ENCODE data around the gene TPCN1.
A peak's percentile ranks its signal among the peaks of the same experiment; 100 is the strongest.

Gene TPCN1

DNA sequence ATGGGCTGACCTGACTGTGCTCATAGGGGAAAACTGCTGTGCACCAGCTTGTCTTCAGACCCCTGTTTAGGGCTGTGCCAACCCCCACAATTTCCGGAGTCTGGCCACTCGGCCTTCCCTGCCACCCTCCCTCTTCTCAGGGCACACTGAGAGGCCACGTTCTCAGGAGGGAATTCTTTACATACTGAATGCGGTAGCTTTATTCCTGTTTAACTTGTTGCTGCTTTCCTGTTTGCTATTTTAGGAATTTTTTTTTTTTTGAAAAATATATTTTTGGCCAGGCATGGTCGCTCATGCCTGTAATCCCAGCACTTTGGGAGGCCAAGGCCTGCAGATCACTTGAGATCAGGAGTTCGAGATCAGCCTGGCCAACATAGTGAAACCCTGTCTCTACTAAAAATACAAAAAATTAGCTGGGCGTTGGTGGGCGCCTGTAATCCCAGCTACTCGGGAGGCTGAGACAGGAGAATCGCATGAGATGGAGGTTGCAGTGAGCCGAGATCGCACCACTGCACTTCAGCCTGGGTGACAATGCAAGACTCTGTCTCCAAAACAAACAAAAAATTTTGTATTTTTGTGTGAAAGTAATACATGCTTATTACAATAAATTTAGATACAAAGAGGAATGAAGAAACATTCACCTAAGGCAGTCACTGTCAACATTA lies 39.5 kb downstream of the TPCN1 start:
- DNase-seq (ENCODE audit: low read depth in 2 of 2), result no peak

GRCh38 chr12:113261847-113262470 lies 40.7 kb downstream of the TPCN1 start:
- DNase-seq (ENCODE audit: low read depth in 2 of 2), result peak in 1 of 2 donors; percentile 11

DNA sequence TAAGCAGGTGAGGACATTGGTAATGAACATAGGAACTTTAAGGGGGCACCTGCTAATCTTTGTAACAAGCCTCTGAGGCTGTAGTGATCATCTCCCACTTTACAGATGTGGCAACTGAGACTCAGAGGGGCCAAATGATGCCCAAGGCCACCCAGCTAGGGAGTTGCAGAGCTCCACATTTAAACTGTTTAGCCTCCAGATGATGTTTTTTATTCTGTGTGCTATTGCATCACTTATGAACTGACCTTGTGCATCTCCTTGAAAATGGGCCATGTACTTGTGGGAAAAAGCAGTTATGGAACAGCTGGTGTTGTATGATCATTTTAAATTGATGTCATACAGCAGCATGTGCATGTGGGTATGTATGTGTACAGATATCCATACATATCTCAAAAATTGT lies 41.4 kb downstream of the TPCN1 start:
- DNase-seq (ENCODE audit: low read depth in 2 of 2), result no peak

- no peak for DNase-seq (ENCODE audit: low read depth in 2 of 2)
Measured at GRCh38 chr12:113263431-113263963, 42.2 kb downstream of the TPCN1 start.

DNA sequence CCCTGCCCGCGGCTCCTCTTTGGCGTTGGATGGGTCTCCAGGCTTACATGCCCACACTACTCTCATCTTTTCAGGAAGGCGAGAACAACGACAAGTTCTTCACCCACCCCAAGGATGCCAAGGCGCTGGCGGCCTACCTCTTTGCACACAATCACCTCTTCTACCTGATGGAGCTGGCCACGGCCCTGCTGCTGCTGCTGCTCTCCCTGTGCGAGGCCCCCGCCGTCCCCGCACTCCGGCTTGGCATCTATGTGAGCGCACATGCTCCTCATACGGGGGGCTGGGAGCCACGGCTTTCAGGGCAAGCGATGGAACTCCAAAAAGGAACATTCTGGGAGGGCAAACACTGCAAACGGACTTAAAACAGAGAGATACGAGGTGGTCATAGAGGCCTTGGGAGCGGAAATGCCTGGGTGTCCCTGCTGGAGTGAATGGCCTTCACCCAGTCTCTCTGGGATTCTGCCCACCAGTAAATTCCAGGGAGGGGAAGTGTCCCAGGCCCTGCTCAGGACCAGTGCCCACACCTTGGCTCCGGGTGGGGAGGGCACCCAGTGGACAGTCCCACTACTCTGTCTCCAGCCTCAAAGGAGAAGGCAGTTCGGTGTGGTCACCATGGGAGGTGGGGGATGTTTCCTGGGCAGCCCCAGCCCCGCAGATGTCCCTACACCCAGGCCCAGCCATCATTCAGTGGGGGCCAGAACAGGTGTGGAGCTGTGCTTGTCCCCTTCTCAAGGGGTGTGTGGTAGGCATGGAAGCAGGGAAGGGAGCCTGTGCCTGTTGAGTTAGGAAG lies 45.0 kb downstream of the TPCN1 start:
- DNase-seq (ENCODE audit: low read depth in 2 of 2), result no peak

- no peak for DNase-seq (ENCODE audit: low read depth in 2 of 2)
Measured at GRCh38 chr12:113267621-113268020, 46.4 kb downstream of the TPCN1 start.

GRCh38 chr12:113268136-113268535 lies 46.9 kb downstream of the TPCN1 start:
- DNase-seq (ENCODE audit: low read depth in 2 of 2), result no peak

GRCh38 chr12:113268621-113269020 lies 47.4 kb downstream of the TPCN1 start:
- DNase-seq (ENCODE audit: low read depth in 2 of 2), result no peak

DNA sequence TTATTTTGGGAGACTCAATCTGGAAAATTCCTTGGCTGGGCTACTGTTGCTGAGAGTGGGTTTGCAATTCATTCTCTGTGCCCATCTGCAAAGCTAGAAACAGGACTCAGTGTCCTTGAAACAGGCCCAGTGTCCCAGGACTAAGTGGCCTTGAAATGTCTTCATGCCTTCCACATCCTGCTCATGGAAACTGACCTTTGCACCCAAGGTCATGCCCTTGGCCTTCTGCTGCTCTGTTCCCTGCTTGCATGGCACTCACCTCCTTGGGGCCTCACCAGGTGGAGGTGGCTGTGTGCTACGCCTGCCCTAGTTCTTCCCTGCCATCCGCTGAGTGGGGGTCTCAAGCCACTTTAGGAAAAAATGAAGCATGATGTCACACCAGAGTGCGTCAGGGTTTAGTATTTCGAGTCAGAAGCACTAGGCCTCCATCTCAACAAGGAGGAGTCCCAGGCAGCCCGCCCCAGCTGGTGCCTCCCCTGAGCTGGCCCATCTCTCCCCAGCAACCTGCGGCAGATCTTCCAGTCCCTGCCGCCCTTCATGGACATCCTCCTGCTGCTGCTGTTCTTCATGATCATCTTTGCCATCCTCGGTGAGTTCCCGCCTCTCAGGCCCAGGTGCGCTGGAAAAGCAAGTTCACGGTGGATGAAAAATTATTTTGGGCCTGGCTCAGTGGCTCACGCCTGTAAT lies 48.1 kb downstream of the TPCN1 start:
- DNase-seq (ENCODE audit: low read depth in 2 of 2), result no peak

DNA sequence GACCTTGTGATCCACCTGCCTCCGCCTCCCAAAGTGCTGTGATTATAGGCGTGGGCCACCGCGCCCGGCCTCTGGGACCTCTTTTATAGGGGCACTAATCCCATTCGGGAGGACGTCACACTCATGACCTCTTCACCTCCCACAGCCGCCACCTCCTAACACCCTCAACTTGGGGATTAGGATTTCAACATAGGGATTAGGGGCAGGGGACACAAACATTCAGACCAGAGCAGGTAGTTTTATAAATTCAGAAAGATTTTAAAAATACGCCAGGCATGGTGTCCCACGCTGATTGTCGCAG lies 49.4 kb downstream of the TPCN1 start:
- DNase-seq (ENCODE audit: low read depth in 2 of 2), result no peak

DNA sequence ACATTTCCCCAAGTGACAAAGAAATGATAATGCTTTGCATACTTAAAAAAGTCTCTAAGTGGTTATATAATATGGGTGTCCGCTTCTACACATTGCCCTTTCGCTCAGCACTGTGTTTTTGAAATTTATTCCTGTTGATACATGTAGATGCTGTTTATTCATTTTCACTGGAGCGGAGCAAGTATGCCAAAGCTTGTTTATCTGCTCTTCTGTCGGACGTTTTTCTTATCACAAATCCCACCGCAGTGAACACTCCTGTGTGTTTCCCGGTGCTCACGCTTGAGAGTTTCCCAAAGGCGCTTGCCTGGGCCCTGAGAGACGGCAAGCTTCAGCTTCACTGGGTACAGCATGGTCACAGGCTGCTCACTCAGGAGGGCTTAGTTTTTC lies 50.2 kb downstream of the TPCN1 start:
- DNase-seq (ENCODE audit: low read depth in 2 of 2), result no peak

GRCh38 chr12:113271853-113272561 lies 50.7 kb downstream of the TPCN1 start:
- peak in 1 of 2 donors; percentile 12 for DNase-seq (ENCODE audit: low read depth in 2 of 2)

- no peak for DNase-seq (ENCODE audit: low read depth in 2 of 2)
Measured at GRCh38 chr12:113273053-113273725, 51.9 kb downstream of the TPCN1 start.

GRCh38 chr12:113274848-113275247 lies 53.6 kb downstream of the TPCN1 start:
- DNase-seq (ENCODE audit: low read depth in 2 of 2), result no peak

DNA sequence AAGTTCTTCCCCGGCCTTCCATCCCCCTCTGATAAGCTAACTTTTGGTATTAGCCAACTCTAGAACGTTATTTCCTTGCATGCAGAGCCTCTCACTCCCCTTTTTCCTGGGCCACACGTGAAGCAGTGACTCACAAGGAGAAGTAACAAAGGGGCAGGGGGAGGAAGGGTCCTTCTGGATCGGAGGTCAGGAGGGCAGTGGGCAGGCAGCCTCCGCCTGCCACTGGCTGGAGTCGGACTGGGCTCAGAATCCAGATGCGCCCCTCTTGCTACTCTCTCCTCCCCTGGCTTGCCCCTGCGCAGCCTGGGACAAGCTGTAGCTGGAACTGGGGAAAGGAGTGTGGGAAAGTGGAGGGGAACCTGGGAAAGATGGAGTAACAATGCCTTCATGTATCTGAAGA lies 55.0 kb downstream of the TPCN1 start:
- DNase-seq (ENCODE audit: low read depth in 2 of 2), result no peak

DNA sequence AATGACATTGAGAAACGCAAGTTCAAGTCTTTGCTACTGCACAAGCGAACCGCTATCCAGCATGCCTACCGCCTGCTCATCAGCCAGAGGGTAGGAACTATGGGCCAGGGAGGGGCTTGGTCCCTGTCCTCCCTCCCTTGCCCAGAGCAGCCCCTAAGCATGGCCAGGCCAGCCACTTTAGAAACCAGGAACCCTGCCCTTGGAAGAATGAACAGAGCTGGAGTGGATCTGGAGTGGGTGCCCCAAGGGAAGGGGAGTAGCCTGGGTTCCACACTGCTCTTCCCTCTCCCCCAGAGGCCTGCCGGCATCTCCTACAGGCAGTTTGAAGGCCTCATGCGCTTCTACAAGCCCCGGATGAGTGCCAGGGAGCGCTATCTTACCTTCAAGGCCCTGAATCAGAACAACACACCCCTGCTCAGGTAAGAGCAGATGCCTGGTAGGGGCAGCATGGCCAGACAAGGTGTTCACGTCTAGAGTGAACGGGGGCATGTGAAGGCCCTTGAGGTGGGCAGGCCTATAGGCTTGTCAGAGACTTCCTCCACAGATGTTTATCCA lies 55.8 kb downstream of the TPCN1 start:
- no peak for DNase-seq (ENCODE audit: low read depth in 2 of 2)

DNA sequence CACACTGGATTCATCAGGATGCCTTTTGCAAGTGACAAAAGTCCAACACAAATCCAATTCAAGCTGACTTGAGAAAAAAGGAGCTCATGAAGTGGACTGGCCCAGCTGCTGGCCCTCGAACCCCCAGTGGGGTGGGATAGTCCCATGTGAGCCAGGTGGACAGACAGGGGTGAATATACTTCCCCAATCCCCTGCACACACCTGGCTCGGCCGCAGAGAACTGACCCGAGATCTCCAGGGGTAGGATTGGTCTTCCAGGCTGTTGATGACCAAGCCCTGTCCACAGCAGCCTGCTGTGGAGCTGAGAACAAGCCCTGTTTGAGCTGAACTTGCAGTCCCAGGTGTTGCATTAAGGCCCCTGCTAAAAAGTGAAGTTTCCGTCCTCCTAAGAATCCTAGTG lies 56.2 kb downstream of the TPCN1 start:
- DNase-seq (ENCODE audit: low read depth in 2 of 2), result no peak

DNA sequence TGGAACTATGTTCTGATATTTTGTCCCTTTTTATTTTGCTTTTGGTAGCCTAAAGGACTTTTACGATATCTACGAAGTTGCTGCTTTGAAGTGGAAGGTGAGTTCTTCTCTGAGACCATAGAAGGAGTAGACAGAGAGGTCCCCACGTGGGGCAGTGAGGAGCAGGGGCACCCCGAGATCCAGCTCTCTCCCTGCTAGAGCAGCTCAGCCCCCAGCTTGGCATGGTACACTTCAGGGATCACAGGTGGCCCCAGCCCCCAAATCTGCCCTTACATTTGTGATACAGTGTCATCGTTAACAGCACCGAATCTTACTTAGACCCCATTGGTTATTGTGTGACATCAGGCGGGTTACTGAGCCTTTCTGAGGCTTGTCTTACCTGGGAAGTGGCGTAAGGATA lies 56.9 kb downstream of the TPCN1 start:
- no peak for DNase-seq (ENCODE audit: low read depth in 2 of 2)

DNA sequence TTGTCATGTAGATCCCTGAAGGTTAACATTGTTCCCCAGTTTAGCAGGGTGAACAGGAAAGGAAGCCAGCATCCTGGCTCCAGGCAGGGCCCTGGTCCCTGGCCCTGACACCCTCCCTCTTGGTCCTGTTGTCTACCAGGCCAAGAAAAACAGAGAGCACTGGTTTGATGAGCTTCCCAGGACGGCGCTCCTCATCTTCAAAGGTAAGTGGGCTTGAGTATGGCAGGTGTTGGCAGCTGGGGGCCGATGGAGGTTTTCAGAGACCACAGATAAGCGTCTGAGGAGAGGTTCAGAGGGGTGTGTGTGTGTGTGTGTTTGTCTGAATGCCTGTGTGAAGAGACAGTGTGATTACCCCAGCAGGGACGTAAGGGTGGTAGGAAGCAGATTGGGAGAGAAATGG lies 57.4 kb downstream of the TPCN1 start:
- DNase-seq (ENCODE audit: low read depth in 2 of 2), result no peak

DNA sequence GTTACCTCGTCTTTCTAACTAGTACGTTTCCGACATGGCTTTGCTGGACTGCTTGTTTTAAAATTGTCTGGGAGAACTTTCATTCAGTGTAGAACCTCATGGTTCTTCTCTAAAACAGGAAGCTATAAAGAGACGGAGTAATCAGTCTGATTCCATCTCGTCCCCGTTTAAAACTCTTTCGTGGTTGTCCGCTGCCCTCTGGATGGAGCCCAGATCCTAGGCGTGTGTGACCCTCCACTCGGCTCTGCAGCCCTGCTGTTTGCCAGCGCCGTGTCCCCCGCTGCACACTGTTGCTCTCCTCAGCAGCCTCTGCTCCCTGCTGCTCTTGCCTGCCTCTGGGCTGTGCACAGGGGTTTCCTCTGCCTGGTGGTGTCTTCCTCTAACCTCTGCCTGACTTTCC lies 63.5 kb downstream of the TPCN1 start:
- DNase-seq (ENCODE audit: low read depth in 2 of 2), result no peak

Data from stimulated activated CD8-positive, alpha-beta memory T cell treated with anti-CD3 and anti-CD28 coated beads, Interleukin-15, amount 100 ng/mL, for 48 hours (primary cell).